Neural cell (in vitro differentiated cells): ENCODE results near the gene ST3GAL5. TPM values are rescaled to one million over a fixed set of nuclear protein-coding genes. Genes with fewer than 3 reads are reported as not detected.

ENCODE experiments used
- H2AFZ ChIP-seq: fragments of 200-600, 300-800 bp; sonication (generic), shearing (Covaris generic); 2 replicates; pipeline ENCODE4 v1.6.0; 2014; ENCODE audit warnings: low read depth, mild to moderate bottlenecking, antibody characterized with exemption, low read length, moderate library complexity
- H3F3A ChIP-seq: fragments of 200-600 bp; shearing (Covaris generic); 2 replicates; pipeline ENCODE4 v1.6.1; 2016; ENCODE audit warnings: mild to moderate bottlenecking, moderate library complexity, mixed read lengths, antibody characterized with exemption, low read length; ENCODE audit not compliant: insufficient read depth, poor library complexity, severe bottlenecking
- H3K27ac ChIP-seq: fragments of 200-600, 300-800 bp; sonication (generic), shearing (Covaris generic); 2 replicates; pipeline ENCODE4 v1.5.1; 2014; ENCODE audit warnings: mild to moderate bottlenecking, low read length, moderate library complexity
- H3K27me3 ChIP-seq: fragments of 300-800, 200-600 bp; sonication (generic), shearing (Covaris generic); 2 replicates; pipeline ENCODE4 v1.6.0; 2014; ENCODE audit warnings: mild to moderate bottlenecking, low read depth, low read length, moderate library complexity; ENCODE audit not compliant: insufficient read depth
- H3K36me3 ChIP-seq: fragments of 300-800, 200-600 bp; sonication (generic), shearing (Covaris generic); 2 replicates; pipeline ENCODE4 v1.5.1; 2014; ENCODE audit warnings: mild to moderate bottlenecking, antibody characterized with exemption, low read length, moderate library complexity; ENCODE audit not compliant: insufficient read depth
- H3K4me2 ChIP-seq: fragments of 300-800, 200-600 bp; sonication (generic), shearing (Covaris generic); 2 replicates; pipeline ENCODE4 v1.6.0; 2014; ENCODE audit warnings: mild to moderate bottlenecking, low read length
- H3K4me3 ChIP-seq: fragments of 300-800, 200-600 bp; sonication (generic), shearing (Covaris generic); 2 replicates; pipeline ENCODE4 v1.5.1; 2014; ENCODE audit warnings: mild to moderate bottlenecking, low read length, moderate library complexity
- H3K79me2 ChIP-seq: fragments of 200-600 bp; shearing (Covaris generic); replicated peaks from 2 replicates; pipeline ENCODE4 v1.6.0; 2014; ENCODE audit warnings: mild to moderate bottlenecking, low read length, moderate library complexity; ENCODE audit not compliant: insufficient read depth
- H3K9ac ChIP-seq: fragments of 300-800, 200-600 bp; sonication (generic), shearing (Covaris generic); 2 replicates; pipeline ENCODE4 v1.6.1; 2016; ENCODE audit warnings: mild to moderate bottlenecking, low read length, mixed read lengths
- H3K9me2 ChIP-seq: fragments of 200-600 bp; shearing (Covaris generic); 2 replicates; pipeline ENCODE4 v1.6.1; 2016; ENCODE audit warnings: mild to moderate bottlenecking, low read length, mixed read lengths; ENCODE audit not compliant: insufficient read depth
- H3K9me3 ChIP-seq: fragments of 200-600, 300-800 bp; sonication (generic), shearing (Covaris generic); 2 replicates; pipeline ENCODE4 v1.6.1; 2016; ENCODE audit warnings: mild to moderate bottlenecking, mixed run types, low read length, moderate library complexity, mixed read lengths
- H4K20me1 ChIP-seq: fragments of 200-600 bp; shearing (Covaris generic); 2 replicates; pipeline ENCODE4 v1.6.1; 2016; ENCODE audit warnings: mild to moderate bottlenecking, mixed run types; ENCODE audit not compliant: insufficient read depth
- CTCF ChIP-seq: fragments of 450-650 bp; IDR thresholded peaks from 2 replicates; pipeline ENCODE4 v1.5.1; 2014; ENCODE audit warnings: antibody characterized with exemption, mild to moderate bottlenecking, moderate library complexity; ENCODE audit not compliant: poor library complexity, severe bottlenecking
- EP300 ChIP-seq: fragments of 450-650 bp; conservative IDR thresholded peaks from 2 replicates; pipeline ENCODE4 v1.6.1; 2014; ENCODE audit warnings: antibody characterized with exemption, mild to moderate bottlenecking, moderate library complexity; ENCODE audit not compliant: poor library complexity, severe bottlenecking
- EZH2 ChIP-seq: fragments of 200-600, 300-800 bp; shearing (Covaris generic), sonication (generic); IDR thresholded peaks from 2 replicates; pipeline ENCODE4 v1.6.1; 2014; ENCODE audit warnings: antibody characterized with exemption, low read length, borderline replicate concordance, mild to moderate bottlenecking; ENCODE audit not compliant: insufficient read depth, poor library complexity, severe bottlenecking
- MXI1 ChIP-seq: fragments of 450-650 bp; conservative IDR thresholded peaks from 2 replicates; pipeline ENCODE4 v1.6.1; 2014; ENCODE audit warnings: antibody characterized with exemption, mild to moderate bottlenecking; ENCODE audit not compliant: poor library complexity, severe bottlenecking
- POLR2AphosphoS5 ChIP-seq: IDR thresholded peaks from 2 replicates; pipeline ENCODE4 v1.6.1; 2012
- RAD21 ChIP-seq: fragments of 450-650 bp; conservative IDR thresholded peaks from 2 replicates; pipeline ENCODE4 v1.6.1; 2014; ENCODE audit warnings: antibody characterized with exemption, mild to moderate bottlenecking, moderate library complexity
- REST ChIP-seq: IDR thresholded peaks from 2 replicates; pipeline ENCODE4 v1.6.1; 2012; ENCODE audit warnings: borderline replicate concordance
- SMC3 ChIP-seq: fragments of 450-650 bp; conservative IDR thresholded peaks from 2 replicates; pipeline ENCODE4 v1.6.1; 2014; ENCODE audit warnings: antibody characterized with exemption, mild to moderate bottlenecking, moderate library complexity; ENCODE audit not compliant: poor library complexity
- TAF1 ChIP-seq: IDR thresholded peaks from 2 replicates; pipeline ENCODE4 v1.6.1; 2012; ENCODE audit warnings: low read depth
- polyA plus RNA-seq: library from polyadenylated mRNA; depleted of rRNA; stranded (reverse); fragments of >200 nt; gene quantifications from 2 replicates; pipeline ENCODE4 v1.2.3, GENCODE V29; 2014

The ST3GAL5 gene
- polyA plus RNA-seq, 1 donor from 2014 or later = 55.6 TPM

DNA sequence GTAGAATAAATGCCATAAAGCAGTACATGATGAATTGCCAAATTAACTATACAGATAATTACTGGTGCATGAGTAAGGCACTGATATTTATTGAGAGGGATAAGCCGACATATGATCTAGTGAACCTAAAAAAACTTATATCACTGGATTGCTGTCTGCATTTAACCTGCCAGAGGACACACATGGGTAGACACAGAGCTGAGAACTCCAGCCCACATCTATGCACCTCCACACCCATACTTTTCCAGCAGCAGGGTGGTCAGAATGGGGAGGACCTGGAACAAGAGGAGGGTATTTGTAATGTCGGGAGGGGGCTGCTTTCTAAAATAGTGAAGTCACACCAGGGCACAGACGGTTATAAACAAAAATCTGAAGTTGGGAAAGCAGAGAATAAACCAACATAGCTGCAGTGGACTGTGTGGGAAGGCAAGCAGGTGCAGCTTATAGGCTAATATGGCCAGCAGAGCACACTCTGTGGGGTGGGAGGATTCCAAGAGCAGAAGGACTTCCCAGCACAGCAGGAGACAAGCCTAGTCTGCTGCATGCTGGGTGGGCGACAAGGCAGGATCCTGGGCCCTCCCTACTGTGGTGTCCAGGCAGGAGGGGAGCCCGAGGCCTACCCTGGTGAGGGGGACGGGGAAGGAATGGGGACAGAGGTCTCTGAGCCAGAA is 17.2 kb downstream of the ST3GAL5 start:
- Histone ChIP-seq H3K79me2 (no peaks in the 10 kb centered on the region), H3K27ac (no peak overlapping the region), H3K27me3 (no peaks in the 10 kb centered on the region), H3K4me3 (no peak overlapping the region), H2AFZ (no peak overlapping the region), H3K9me3 (no peaks in the 10 kb centered on the region), H4K20me1 (no peaks in the 10 kb centered on the region), H3K9me2 (no peaks in the 10 kb centered on the region), H3K4me2 (no peak overlapping the region), H3K9ac (no peak overlapping the region), H3F3A (no peaks in the 10 kb centered on the region), H3K36me3 (no peaks in the 10 kb centered on the region)
- TF ChIP-seq EZH2 (no peak), MXI1 (no peak), EP300 (no peak), SMC3 (no peak), TAF1 (no peak), RAD21 (no peak), POLR2AphosphoS5 (no peak), CTCF (no peak), REST (no peak)

DNA sequence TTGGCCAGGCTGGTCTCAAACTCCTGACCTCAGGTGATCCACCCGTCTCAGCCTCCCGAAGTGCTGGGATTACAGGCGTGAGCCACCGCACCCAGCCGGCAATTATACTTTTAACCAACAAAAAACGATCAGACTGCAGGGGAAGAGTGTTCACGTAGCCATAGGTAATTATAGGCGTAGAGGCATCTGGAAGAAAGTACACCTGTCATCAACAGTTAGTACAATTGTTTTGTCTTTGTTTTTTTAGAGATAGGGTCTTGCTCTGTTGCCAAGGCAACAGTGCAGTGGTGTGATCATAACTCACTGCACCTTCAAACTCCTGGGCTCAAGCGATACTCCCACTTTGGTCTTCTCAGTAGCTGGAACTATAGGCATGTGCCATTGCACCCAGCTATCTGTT is 20.0 kb downstream of the ST3GAL5 start:
- Histone ChIP-seq H3K9me2 (no peaks in the 10 kb centered on the region), H3K9me3 (no peaks in the 10 kb centered on the region), H3K4me2 (no peak overlapping the region), H3K36me3 (no peaks in the 10 kb centered on the region), H3K9ac (no peak overlapping the region), H3K4me3 (no peak overlapping the region), H4K20me1 (no peaks in the 10 kb centered on the region), H3K79me2 (no peaks in the 10 kb centered on the region), H3K27ac (no peak overlapping the region), H3K27me3 (no peaks in the 10 kb centered on the region), H2AFZ (no peak overlapping the region), H3F3A (no peaks in the 10 kb centered on the region)
- TF ChIP-seq CTCF (no peak), REST (no peak), SMC3 (no peak), EZH2 (no peak), RAD21 (no peak), TAF1 (no peak), POLR2AphosphoS5 (no peak), EP300 (no peak), MXI1 (no peak)
